ENCODE measurements around the gene STK32C. TPM values are rescaled to one million over a fixed set of nuclear protein-coding genes. Genes with fewer than 3 reads are reported as not detected.

The STK32C gene
- total RNA-seq (ENCODE audit: low replicate concordance), result 9.4 and 25.0 TPM in 2 replicates

DNA sequence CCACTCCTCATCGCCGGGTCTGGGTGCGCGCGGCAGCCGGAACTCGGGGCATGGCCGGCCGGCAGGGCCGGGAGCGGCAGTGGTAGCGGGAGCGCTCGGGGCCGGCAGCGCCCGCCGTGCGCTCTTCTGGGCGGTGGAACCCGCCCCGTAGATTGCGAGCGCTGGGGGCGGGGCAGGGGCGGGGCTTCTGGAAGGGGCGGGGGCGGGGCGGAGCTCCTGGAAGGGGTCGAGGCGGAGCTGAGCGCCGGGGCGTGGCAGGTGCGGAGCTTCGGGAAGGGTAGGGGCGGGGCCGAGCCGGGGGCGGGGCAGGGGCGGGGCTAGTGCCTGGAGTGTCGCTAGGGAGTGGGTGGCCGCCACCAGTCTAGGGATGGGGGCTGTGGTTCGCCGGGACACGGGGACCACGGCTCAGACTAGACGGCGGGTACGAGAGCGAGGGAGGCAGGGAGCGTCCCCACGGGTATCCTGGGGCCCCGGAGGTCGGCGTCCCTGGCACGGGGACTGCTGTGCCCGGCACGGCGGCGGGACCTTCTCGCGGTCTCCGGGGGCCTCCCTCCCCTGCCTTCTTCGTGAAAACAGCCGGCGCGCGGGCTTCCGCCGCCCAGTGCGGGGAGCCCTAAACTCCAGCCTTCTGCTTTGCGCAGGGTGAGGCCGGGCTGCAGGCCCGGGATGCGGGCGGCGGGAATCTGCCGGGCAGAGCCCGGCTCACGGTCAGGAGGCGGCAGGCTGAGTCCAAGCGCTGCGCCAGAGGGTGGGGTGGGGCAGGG lies at the start of gene STK32C:
STK32C (minus strand) TSS at position 128 of the 764 bp plus-strand sequence; CDS start at position 11, 117 bp downstream.

DNA sequence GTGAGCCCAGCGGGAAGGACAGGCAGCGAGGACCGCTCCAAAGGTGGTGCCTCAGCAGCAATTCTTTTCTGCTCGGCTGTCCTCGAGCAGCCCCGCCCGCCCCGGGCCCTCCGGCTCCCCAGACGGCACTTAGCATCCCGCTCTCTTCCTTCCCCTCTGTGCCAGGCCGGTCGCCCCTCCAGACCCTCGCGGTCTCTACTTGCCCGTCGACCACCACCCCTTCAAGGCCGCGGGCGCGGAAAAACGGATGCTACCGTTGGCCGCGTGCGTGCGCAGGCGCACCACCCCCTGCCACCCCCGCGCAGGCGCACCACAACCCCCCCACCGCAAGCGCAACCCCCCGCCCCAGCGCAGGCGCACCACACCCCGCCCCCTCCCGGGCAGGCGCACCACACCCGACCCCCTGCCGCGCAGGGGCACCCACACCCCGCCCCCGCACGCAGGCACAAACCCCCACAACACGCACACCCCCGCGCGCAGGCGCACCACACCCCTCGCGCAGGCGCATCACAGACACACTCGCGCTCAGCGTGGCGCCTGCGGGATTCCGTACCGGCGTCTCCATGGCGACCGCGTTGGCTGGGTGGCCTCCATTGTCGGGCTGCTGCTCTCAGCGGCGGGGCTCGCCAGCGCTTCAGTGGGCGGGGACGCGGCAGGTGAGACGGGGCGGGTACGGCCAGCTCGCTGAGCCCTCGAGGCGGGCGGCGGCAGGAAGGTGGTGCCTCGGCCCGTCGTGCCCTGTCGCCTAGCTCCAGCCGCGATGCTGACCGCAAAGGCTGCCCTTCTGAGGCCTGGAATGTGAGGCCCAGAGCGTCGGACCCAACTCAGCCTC lies 24.1 kb upstream of the STK32C start, which contains the start of gene LRRC27:
LRRC27 (plus strand) TSS at position 593 of the 832 bp plus-strand sequence. CDS start 1,332 bp downstream, outside the sequence.

DNA sequence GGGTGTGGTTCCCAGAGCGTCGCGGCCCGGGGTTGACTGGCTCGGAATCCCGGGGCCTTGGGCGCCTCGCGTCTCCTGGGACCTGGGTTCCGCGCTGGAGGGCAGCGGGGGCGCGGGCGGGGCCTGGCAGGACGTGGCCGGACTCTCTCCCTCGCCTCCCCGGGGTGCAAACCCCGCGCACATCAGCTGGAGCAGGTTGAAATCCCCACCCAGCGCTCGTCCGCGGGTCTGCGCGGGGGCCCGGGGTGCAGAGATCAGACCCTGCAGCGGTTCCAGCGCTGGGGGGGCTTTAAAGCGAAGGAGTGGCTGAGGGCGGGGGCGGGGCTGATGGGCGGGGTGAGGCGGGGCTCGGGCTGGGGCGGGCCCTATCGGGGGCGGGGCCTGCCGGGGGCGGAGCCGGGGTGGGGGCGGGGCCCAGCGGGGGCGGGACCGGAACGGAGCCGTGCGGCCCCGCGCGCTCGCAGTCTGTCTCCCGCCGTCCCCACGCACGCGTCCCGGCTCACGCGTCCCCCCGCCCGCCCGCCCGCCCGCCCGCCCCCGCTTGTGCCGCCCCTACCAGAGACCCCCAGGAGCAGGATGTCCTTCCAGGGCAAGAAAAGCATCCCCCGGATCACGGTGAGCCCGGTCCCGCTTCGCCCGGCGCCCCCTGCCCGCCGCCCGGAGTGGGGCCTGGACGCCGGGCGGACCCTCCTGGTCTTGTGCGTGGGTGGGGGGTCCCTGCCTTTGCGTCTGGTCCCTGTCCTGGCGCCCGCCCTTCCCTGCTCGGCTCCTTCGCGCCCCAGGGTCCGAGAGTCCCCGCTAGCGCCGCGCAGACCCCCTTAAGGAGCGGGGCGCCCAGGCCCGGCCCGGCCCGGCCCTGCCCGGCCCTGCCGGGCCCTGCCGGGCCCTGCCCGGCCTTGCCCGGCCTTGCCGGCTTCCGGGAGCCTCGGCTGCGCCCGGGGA lies 121.0 kb downstream of the STK32C start, which contains the start of gene DPYSL4:
DPYSL4 (plus strand) TSS at position 461 of the 942 bp plus-strand sequence; CDS start at position 577, 116 bp downstream.

Other genes starting within 250 kb of the STK32C start
- 0.08 and 0.35 TPM in 2 replicates for gene JAKMIP3, start 242.0 kb downstream of the STK32C start, total RNA-seq (ENCODE audit: low replicate concordance)
- 4.9 and 7.2 TPM in 2 replicates for gene DPYSL4, start 121.0 kb downstream of the STK32C start, total RNA-seq (ENCODE audit: low replicate concordance)
- gene LRRC27, start 24.2 kb upstream of the STK32C start, total RNA-seq (ENCODE audit: low replicate concordance), result 8.2 and 9.2 TPM in 2 replicates
- 6.3 and 7.0 TPM in 2 replicates for gene PWWP2B, start 89.2 kb upstream of the STK32C start, total RNA-seq (ENCODE audit: low replicate concordance)
- gene INPP5A, start 229.8 kb upstream of the STK32C start, total RNA-seq (ENCODE audit: low replicate concordance), result 26.3 and 38.0 TPM in 2 replicates